Measurements from ENCODE around the gene SPOCK1. TPM values are rescaled to one million over a fixed set of nuclear protein-coding genes. Genes with fewer than 3 reads are reported as not detected.

The SPOCK1 gene
- total RNA-seq, 1 donor from 2014 or later, result 8.4 TPM

DNA sequence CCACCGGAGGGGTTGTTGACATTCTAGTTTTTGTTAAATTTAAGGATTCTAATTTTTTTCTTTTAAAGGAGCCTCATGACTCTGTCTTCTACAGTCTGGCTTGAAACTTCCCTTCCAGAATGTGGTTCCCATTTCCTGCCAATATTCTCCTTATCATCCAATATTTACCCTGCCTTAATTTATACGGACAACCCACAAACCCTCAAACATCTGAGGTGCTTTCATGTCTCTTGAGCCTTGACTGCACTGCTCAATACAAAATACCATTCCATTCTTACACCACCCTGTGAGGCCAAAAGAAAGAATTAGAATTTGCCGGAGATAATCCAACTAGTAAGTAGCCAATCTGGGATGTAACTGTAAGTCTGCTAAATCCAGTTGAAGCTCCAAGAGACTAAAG is 346.5 kb downstream of the SPOCK1 start:
- intact Hi-C loops (cut with DNase I), result no loop called here
- H3K36me3 ChIP-seq, result no peaks in the 10 kb centered on the region
- peaks cover 5% of the 10 kb centered on the region for H3K27me3 ChIP-seq (ENCODE audit: low read depth)
- ATAC-seq, result no peak
- no peaks in the 10 kb centered on the region for H3K9me3 ChIP-seq
- no peak for DNase-seq
- H3K4me3 ChIP-seq, result no peak overlapping the region
- H3K27ac ChIP-seq, result no peak overlapping the region
- no peaks in the 10 kb centered on the region for H3K4me1 ChIP-seq
- TF ChIP-seq, protein P1, sequence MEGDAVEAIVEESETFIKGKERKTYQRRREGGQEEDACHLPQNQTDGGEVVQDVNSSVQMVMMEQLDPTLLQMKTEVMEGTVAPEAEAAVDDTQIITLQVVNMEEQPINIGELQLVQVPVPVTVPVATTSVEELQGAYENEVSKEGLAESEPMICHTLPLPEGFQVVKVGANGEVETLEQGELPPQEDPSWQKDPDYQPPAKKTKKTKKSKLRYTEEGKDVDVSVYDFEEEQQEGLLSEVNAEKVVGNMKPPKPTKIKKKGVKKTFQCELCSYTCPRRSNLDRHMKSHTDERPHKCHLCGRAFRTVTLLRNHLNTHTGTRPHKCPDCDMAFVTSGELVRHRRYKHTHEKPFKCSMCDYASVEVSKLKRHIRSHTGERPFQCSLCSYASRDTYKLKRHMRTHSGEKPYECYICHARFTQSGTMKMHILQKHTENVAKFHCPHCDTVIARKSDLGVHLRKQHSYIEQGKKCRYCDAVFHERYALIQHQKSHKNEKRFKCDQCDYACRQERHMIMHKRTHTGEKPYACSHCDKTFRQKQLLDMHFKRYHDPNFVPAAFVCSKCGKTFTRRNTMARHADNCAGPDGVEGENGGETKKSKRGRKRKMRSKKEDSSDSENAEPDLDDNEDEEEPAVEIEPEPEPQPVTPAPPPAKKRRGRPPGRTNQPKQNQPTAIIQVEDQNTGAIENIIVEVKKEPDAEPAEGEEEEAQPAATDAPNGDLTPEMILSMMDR (IDR thresholded peaks at IDR 0.05), result no peak

DNA sequence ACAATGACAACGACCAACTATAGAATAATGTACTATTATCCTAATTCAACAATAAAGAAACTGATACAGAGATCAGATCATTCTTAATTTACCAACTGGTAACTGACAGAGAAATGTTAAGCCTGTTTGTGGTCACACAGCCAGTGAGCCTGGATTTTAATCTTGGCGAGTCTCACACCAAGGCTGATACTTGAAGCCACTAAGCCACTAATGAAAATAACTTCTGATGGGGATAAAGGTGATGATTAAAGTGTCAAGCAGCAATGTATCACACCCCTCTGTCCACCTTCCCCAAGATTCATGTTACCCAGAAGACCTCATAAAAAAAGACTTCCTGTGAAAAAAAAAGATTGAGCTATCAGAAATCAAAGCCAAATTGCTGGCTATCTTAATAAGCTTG is 350.5 kb downstream of the SPOCK1 start:
- no peak for ATAC-seq
- intact Hi-C loops (cut with DNase I), result no loop called here

DNA sequence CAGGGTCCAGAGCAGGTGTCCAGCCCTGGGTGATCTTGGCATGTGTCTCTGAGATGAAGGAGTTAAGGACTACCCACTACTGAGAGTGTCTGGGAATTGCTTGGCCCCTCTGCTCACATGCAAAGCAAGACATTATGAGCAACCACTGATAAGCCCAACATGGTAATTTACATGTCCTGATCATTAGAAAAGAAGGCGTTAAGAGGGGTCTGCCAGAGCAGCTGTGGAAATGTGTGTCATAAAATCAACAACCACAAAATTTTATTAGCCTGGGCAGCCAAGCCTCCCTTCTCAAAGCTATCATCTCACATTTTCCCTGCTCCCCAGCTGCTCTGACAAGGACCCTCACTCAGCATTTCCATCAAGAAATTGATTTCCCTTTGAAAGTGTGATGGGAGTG is 351.0 kb downstream of the SPOCK1 start:
- Histone ChIP-seq H3K4me1 (no peaks in the 10 kb centered on the region), H3K36me3 (no peaks in the 10 kb centered on the region), H3K4me3 (no peak overlapping the region), H3K27me3 (ENCODE audit: low read depth) (peaks cover 5% of the 10 kb centered on the region), H3K27ac (no peak overlapping the region), H3K9me3 (no peaks in the 10 kb centered on the region)
- TF ChIP-seq, protein P1 (IDR thresholded peaks at IDR 0.05), result no peak
- ATAC-seq (no peak), DNase-seq (no peak)
- intact Hi-C loops (cut with DNase I), result no loop called here

More for the DNA sequence above, 350.5 kb downstream of the SPOCK1 start:
- Histone ChIP-seq H3K9me3 (no peaks in the 10 kb centered on the region), H3K4me1 (no peaks in the 10 kb centered on the region), H3K36me3 (no peaks in the 10 kb centered on the region), H3K4me3 (no peak overlapping the region), H3K27ac (no peak overlapping the region), H3K27me3 (ENCODE audit: low read depth) (peaks cover 5% of the 10 kb centered on the region)
- TF ChIP-seq, protein P1 (IDR thresholded peaks at IDR 0.05), result no peak
- no peak for DNase-seq

DNA sequence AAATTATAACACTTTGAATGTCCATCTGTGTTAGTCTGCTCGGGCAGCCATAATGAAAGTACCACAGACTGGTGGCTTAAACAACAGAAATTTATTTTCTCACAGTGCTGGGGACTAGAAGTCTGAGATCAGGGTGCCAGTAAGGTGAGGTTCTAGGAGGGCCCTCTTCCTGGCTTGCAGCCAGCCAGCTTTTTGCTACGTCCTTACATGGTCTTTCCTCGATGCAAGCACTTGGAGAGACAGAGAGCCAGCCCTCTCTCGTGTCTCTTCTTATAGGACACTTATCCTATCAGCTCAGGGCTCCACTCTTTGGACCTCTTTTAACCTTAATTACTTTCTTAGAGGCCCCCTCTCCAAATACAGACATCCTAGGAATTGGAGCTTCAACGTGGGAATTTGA is 351.8 kb downstream of the SPOCK1 start:
- Histone ChIP-seq H3K27me3 (ENCODE audit: low read depth) (peaks cover 5% of the 10 kb centered on the region), H3K4me3 (no peak overlapping the region), H3K27ac (no peak overlapping the region), H3K9me3 (no peaks in the 10 kb centered on the region), H3K36me3 (no peaks in the 10 kb centered on the region), H3K4me1 (no peaks in the 10 kb centered on the region)
- no peak for DNase-seq
- TF ChIP-seq, protein P1 (IDR thresholded peaks at IDR 0.05), result no peak
- no peak for ATAC-seq
- intact Hi-C loops (cut with DNase I), result no loop called here

DNA sequence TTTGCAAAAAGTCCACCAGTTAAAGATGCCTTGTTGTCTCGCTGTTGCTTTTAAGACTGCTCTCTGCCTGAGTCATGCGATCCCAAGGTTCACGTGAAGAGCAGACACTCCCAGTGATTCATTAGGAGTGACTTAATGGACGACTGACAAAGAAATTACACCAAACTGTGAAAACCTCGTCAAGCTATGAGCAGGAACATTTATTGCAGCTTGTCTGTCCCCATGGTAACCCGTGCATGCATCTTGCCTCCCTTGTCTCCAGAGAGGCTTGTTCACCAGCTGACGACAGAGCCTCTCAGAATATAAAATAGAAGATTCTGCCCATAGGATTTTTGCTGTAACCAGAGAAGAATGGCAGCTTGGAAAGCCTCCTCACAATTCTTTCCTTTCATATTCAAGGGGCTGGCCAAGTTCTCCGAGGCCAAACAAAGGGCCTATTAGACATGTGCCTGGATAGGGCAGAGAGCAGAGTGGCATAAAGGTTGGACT is 352.7 kb downstream of the SPOCK1 start:
- intact Hi-C loops (cut with DNase I), result no loop called here
- no peak for ATAC-seq
- TF ChIP-seq, protein P1 (IDR thresholded peaks at IDR 0.05), result no peak
- H3K27ac ChIP-seq, result no peak overlapping the region
- H3K36me3 ChIP-seq, result no peaks in the 10 kb centered on the region
- no peak overlapping the region for H3K4me3 ChIP-seq
- H3K27me3 ChIP-seq (ENCODE audit: low read depth), result peaks cover 5% of the 10 kb centered on the region
- no peaks in the 10 kb centered on the region for H3K9me3 ChIP-seq
- no peaks in the 10 kb centered on the region for H3K4me1 ChIP-seq
- no peak for DNase-seq

DNA sequence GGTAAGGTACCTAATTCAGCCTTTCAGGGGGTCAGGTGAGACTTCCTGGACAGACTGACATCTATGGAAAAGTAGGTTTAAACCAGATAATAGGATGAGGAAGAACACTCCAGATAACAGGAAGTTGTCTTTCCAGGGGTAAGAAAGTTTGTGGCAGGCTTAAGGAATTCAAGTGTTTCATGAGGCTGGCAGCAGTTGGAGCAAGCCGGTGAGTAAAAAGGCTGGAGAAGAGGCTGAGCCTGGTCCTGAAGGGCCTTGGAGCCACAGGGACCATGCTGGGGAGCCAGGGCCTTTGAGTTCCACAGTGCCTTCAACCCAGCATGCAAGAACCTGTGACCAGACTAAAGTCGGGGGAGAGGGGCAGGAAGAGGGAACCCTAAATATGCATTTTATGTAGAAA is 353.4 kb downstream of the SPOCK1 start:
- Histone ChIP-seq H3K4me1 (no peaks in the 10 kb centered on the region), H3K9me3 (no peaks in the 10 kb centered on the region), H3K4me3 (no peak overlapping the region), H3K27ac (no peak overlapping the region), H3K36me3 (no peaks in the 10 kb centered on the region), H3K27me3 (ENCODE audit: low read depth) (peaks cover 5% of the 10 kb centered on the region)
- TF ChIP-seq, protein P1 (IDR thresholded peaks at IDR 0.05), result no peak
- intact Hi-C loops (cut with DNase I), result no loop called here
- DNase-seq (no peak), ATAC-seq (no peak)

All from lower lobe of right lung (tissue), 2 donors.